Measurements from ENCODE around the gene IFITM10. TPM values are rescaled to one million over a fixed set of nuclear protein-coding genes. Genes with fewer than 3 reads are reported as not detected.

The IFITM10 gene
- total RNA-seq, 1 donor from 2014 or later: 39.8 TPM

DNA sequence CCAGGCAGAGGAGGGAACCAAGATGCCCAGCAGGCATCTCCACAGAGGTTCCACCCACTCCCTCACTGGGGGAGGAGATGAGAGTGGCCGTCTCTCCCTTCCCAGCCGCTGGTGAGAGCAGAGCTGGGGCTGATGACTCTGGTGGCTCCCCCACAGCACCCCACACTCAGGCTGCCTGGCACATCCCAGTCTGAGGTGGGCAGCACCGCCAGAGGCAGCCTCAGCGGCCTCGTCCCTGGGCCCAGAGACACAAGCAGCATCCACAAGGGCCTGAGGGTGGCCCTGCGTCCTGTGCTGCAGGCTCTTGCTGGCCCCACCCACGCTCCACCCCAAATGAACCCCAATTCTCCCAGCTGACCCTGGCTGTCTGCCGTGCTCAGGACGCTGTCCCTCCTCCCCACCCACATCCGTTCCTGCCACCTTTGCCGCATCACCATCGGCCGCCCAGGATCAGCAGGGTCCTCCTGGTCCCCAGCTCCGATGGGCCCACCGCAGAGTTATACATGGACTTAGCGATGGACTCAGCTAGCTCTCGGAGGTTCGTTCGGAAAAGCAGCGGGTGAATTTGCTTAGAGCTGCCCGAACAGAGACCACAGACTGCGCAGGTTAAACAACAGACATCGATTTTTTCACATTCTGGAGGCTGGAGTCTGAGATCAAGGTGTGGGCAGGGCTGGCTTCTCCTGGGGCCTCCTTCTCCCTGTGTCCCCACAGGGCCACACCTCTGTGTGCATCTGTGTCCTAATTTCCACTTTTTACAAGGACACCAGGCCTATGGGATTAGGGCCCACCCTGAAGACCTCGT, 33.5 kb upstream of the IFITM10 start:
- DNase-seq (ENCODE audit: low spot score): peak; percentile 84
- H3K4me3 Mint-ChIP-seq (ENCODE audit: unreplicated experiment): no peak overlapping the region
- TF ChIP-seq, protein P1, sequence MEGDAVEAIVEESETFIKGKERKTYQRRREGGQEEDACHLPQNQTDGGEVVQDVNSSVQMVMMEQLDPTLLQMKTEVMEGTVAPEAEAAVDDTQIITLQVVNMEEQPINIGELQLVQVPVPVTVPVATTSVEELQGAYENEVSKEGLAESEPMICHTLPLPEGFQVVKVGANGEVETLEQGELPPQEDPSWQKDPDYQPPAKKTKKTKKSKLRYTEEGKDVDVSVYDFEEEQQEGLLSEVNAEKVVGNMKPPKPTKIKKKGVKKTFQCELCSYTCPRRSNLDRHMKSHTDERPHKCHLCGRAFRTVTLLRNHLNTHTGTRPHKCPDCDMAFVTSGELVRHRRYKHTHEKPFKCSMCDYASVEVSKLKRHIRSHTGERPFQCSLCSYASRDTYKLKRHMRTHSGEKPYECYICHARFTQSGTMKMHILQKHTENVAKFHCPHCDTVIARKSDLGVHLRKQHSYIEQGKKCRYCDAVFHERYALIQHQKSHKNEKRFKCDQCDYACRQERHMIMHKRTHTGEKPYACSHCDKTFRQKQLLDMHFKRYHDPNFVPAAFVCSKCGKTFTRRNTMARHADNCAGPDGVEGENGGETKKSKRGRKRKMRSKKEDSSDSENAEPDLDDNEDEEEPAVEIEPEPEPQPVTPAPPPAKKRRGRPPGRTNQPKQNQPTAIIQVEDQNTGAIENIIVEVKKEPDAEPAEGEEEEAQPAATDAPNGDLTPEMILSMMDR (IDR thresholded peaks at IDR 0.05): no peak

DNA sequence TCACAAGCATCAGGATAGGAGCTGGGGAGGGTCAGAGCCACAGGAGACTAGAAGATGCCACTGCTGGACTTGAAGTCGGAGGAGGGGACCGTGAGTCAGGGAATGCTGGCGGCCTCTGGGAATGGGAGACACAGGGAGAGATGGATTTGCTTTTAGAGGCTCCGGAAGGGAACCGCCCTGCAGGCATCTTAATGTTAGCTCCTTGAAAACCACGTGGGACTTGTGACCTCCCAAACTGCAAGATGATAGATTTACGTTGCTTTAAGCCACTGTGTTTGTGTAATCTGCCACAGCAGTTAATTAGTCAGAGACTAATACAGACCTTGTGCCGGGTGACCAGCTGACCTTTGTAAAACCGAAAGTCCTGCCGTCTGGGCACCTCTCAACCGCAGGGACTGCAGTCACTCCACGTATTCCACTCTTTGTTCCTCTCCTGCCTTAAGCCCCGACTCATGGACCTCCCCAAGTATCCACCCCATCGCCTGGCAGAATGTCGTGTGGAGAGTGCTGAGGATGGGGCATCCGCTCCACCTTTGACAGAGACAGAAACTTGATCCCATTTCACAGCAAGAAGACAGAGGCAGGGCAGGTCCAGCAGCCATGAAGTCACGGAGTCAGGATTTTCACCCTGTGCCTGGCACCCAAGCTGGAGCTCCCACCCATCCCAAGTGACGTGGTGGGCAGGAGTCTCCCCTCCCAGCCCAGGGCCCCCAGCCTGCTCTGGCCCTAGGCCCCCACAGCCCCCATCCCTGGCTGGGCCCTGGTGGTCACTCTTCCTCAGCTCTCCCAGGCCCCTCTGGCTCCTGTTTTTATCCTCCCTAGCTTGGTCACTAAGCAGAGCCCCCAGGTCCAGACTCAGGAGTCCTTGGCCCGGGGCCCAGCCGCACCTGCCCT, 32.7 kb upstream of the IFITM10 start:
- Mint-ChIP-seq H3K4me3 (ENCODE audit: unreplicated experiment) (no peak overlapping the region), H3K27ac (ENCODE audit: unreplicated experiment) (no peak overlapping the region)
- no peak for DNase-seq (ENCODE audit: low spot score)

More for the DNA sequence above, 33.5 kb upstream of the IFITM10 start:
- peaks cover 2% of the 10 kb centered on the region for H3K36me3 Mint-ChIP-seq (ENCODE audit: low read depth)
- H3K27me3 Mint-ChIP-seq (ENCODE audit: low read depth): no peaks in the 10 kb centered on the region
- peaks cover 8% of the 10 kb centered on the region for H3K4me1 Mint-ChIP-seq (ENCODE audit: low read depth)
- H3K27ac Mint-ChIP-seq (ENCODE audit: unreplicated experiment): no peak overlapping the region
- peaks cover 9% of the 10 kb centered on the region for H3K9me3 Mint-ChIP-seq (ENCODE audit: low read depth)

DNA sequence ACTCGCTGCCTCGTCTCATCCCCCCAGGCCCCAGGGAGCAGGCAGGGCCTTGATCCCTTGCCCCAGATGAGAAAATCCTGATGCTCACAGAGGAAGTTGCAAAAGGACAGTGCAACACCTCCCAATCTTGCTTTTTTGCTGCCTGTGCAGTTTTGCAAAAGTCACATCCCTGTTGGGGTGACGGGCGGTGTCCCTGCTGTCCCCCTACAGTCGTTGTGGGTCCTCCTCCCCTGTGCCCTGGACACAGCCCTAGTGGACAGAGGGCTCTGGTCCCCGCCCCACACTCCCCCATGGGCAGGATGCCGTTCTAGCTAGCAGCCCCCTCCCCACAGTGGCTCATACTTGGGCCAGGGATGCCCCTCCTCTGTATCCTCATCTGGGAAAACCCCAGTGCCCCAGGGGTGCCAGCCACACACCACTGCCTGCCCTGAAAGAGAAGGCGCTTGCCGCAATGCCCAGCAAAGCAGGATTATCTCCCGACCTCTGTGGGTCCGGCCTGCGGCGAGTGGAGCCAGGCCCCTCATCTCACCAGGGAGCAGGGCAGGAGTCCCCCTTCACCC, 31.7 kb upstream of the IFITM10 start:
- no peak overlapping the region for H3K4me3 Mint-ChIP-seq (ENCODE audit: unreplicated experiment)
- H3K4me1 Mint-ChIP-seq (ENCODE audit: low read depth): peaks cover 8% of the 10 kb centered on the region
- peaks cover 9% of the 10 kb centered on the region for H3K9me3 Mint-ChIP-seq (ENCODE audit: low read depth)
- no peaks in the 10 kb centered on the region for H3K27me3 Mint-ChIP-seq (ENCODE audit: low read depth)
- TF ChIP-seq, protein P1 (IDR thresholded peaks at IDR 0.05): no peak
- no peaks in the 10 kb centered on the region for H3K36me3 Mint-ChIP-seq (ENCODE audit: low read depth)
- peak; percentile 83 for DNase-seq (ENCODE audit: low spot score)
- no peak overlapping the region for H3K27ac Mint-ChIP-seq (ENCODE audit: unreplicated experiment)

More for the DNA sequence above, 32.7 kb upstream of the IFITM10 start:
- Mint-ChIP-seq H3K9me3 (ENCODE audit: low read depth) (peaks cover 9% of the 10 kb centered on the region), H3K4me1 (ENCODE audit: low read depth) (peaks cover 8% of the 10 kb centered on the region), H3K27me3 (ENCODE audit: low read depth) (no peaks in the 10 kb centered on the region), H3K36me3 (ENCODE audit: low read depth) (no peaks in the 10 kb centered on the region)
- TF ChIP-seq, protein P1 (IDR thresholded peaks at IDR 0.05): no peak

DNA sequence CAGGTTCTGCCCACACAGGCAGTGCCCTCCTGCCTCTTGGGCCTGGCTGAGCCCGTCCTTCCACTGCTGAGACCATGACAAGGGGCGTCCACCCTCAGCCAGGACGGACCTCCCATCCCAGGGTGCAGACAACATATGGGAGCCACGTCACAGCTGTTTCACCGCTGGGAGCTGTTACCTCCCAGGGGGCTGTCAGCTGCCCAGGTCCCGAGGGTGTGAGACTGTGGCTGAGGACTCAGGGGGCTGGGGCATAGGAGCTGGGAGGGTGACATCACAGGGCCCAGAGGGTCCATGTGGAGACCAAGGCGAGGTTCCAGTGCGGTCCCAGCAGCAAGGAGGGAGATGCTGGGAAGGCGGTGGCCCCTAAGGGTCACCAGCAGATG, 31.2 kb upstream of the IFITM10 start:
- no peak for DNase-seq (ENCODE audit: low spot score)
- Mint-ChIP-seq H3K4me1 (ENCODE audit: low read depth) (peaks cover 8% of the 10 kb centered on the region), H3K4me3 (ENCODE audit: unreplicated experiment) (no peak overlapping the region), H3K36me3 (ENCODE audit: low read depth) (no peaks in the 10 kb centered on the region), H3K9me3 (ENCODE audit: low read depth) (peaks cover 8% of the 10 kb centered on the region), H3K27me3 (ENCODE audit: low read depth) (no peaks in the 10 kb centered on the region), H3K27ac (ENCODE audit: unreplicated experiment) (no peak overlapping the region)
- TF ChIP-seq, protein P1 (IDR thresholded peaks at IDR 0.05): no peak

All from chondrocyte (in vitro differentiated cells).